GOT3 (cell line): ENCODE data around the gene SIRT2.
"Not testable (repeated sequence)": the region's sequence is repeated elsewhere in the genome, so short reads cannot be mapped to it uniquely, and the experiment has no call there.

ENCODE experiments used
- DNase-seq: peaks from one replicate; lab custom pipeline; 2025; ENCODE audit warnings: mixed read lengths; lab: John Stamatoyannopoulos, UW

SIRT2 gene

GRCh38 chr19:38869160-38869835 lies 30.1 kb downstream of the SIRT2 start:
- no peak for DNase-seq

GRCh38 chr19:38868551-38868950 lies 30.9 kb downstream of the SIRT2 start:
- DNase-seq = no peak

GRCh38 chr19:38867171-38867780 lies 32.1 kb downstream of the SIRT2 start:
- no peak for DNase-seq

GRCh38 chr19:38862321-38863059 lies 36.9 kb downstream of the SIRT2 start:
- DNase-seq = no peak

DNA sequence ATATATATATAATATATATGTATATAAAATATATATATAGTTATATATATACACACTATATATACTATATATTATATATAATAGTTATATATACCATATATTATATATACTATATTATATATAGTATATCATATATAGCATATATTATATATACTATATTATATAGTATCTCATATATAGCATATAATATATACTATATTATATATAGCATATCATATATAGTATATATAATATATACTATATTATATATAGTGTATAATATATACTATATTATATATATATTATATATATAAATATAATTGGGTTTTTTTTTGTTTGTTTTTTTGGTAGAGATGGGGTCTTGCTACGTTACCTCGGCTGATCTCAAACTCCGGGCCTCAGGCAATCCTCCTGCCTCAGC lies 38.0 kb downstream of the SIRT2 start:
- DNase-seq = no peak

GRCh38 chr19:38859631-38860204 lies 39.7 kb downstream of the SIRT2 start:
- DNase-seq = not testable (repeated sequence)

DNA sequence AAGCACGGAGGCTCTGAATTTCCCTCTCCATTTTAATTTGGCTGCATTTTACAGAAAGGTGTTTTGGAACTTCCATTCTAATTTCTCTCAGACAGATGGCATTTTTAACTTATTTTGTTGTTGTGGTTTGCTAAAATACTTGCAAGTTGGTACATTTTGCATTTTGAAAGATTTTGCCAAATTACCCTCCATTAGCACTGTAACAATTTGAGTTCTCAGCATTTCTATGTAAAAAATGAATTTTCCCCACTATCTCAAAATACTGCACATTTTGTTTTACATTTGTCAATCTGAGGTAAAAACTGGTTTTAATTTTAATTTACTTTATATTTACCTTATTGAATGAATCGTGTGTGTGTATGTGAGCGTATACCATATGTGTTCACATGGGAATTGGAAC lies 42.6 kb downstream of the SIRT2 start:
- DNase-seq = no peak

GRCh38 chr19:38855751-38856150 lies 43.7 kb downstream of the SIRT2 start:
- DNase-seq = not testable (repeated sequence)

- DNase-seq = not testable (repeated sequence)
These were observed 44.5 kb downstream of the SIRT2 start for GRCh38 chr19:38854961-38855360.

GRCh38 chr19:38853214-38853613 lies 46.2 kb downstream of the SIRT2 start:
- no peak for DNase-seq

- peak; percentile 36 for DNase-seq
These were observed 47.0 kb downstream of the SIRT2 start for GRCh38 chr19:38852231-38853044.

DNA sequence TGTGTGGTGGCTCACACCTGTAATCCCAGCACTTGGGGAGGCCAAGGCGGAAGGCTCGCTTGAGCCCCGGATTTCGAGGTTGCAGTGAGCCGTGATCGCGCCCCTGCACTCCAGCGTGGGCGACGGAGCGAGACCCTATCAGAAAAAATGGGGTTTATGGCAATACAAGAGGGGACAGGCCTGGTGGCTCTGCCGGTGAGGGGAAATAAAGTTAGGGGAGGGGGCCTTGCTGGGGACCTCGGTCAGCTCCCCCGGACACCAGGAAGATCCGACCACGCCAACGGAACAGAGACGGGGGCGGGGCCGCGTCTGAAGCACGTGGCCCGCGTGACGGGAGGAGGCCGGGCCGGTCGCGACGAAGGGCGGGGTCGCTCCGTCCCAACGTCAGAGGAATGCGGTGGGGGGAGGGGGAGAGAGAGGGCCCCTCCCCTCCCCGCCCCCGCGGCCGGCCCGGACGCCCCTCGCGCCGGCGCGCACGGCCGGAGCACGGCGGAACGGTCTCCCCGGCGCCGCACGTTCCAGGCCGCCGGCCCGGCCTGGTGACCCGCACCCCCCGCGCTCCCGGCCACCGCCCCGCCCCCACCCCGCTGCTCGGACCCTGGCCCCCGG lies 47.7 kb downstream of the SIRT2 start:
- peak; percentile 63 for DNase-seq

DNA sequence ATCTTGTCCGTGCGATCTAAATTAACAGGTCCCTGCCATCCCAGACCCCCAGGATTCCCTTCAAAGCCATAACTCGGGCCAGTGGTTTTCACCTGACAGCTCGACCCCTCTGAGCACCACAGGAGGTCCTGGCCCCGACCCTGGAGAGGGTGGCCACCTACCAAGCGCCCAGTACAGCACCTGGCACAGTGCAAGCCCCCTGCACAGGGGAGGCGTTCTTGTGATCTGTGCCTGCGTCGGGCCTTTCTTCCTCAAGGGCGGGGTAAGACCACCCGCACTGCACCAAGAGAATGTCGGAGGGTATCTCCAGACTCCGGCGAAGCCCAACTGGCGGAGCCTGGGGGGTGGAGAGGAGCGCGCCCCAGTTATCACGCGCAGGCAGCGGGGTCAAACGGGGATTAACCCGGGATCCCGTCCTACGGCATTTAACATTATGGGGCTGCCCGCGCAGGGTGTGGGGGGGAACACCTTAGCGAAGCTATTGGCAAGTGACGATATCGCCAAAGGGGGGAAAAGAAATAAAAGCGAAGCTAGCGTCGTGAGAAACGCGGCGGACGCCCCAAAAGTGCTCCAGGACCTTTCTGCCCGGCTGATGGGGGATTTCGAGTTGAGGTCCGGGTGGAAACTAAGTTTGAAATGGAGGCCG lies 48.3 kb downstream of the SIRT2 start:
- DNase-seq = no peak

GRCh38 chr19:38850436-38850975 lies 48.9 kb downstream of the SIRT2 start:
- DNase-seq = no peak

- DNase-seq = peak; percentile 100
These were observed 49.5 kb downstream of the SIRT2 start, which contains the start of gene HNRNPL for GRCh38 chr19:38849860-38850435. HNRNPL (minus strand) TSS chr19:38849986; CDS start chr19:38849966, 20 bp downstream.

DNA sequence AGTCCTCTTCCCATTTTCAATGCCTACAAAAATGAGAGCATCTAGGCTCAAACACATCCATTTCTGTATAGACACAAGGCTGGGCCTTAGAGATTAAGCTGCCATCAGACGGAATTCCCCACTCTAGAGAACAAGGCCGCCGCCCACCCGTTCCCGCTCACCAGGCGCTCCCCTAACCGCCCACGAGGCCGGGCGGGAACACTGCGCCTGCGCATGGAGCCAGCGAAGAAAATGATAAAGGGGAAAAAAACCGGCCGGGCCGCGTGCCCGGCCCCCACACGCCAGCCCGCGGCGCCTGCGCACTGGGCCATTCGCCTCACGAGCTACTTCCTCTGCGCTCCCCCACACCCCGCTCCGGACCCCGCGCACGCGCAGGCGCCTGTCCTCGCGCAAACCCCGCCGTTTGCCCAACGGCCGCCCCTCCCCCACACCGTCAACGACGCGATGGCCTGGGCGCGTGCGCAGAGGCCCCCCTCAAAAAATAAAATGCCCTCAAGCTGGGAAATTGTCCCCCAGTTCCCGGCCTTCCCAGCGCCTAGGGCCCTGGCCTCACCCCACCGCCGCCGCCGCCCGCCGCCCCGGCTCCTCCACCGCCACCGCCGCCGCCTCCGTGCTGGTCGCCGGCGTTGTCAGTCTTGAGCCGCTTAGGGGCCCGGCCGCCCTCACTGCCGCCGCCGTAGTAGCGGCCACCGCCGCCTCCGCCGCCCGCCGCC lies 50.1 kb downstream of the SIRT2 start:
- DNase-seq = peak; percentile 77

DNA sequence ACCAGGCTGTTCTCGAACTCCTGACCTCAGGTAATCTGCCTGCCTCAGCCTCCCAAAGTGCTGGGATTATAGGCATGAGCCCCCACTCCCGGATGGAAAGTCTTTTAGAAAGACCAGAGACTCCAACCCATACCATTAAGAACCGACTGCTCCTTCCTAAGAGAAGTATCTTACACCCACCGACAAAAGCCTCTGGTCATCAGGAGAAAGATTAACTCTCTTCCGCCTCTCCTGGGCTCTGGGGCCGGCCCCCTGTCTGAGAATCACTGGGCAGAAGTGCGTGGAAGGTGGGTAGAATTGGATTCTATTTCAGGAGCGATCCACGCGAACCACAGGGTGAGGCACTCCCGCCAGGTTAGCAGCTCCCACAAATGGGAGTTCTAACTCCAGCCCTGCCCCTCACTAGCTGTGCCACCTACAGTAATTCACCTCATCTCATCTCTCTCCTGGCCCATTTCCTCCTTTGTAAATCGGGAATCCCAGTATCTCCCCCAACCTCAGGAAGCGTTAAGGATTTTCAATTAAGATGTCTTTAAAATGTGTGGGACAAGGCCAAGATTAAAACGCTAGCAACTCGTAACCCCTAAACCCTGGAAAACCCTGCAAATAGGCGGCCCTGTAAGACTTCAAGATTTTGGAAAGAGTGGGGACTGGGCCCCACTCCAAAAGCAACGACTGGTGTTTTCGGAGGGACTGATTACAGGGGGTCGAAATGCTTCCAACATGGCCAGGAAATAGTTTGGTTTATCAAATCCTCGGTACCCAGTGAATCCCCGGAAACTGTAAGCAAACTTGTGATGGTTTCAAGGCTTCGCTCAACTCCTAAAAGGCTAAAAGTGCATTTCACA lies 50.9 kb downstream of the SIRT2 start:
- DNase-seq = no peak

DNA sequence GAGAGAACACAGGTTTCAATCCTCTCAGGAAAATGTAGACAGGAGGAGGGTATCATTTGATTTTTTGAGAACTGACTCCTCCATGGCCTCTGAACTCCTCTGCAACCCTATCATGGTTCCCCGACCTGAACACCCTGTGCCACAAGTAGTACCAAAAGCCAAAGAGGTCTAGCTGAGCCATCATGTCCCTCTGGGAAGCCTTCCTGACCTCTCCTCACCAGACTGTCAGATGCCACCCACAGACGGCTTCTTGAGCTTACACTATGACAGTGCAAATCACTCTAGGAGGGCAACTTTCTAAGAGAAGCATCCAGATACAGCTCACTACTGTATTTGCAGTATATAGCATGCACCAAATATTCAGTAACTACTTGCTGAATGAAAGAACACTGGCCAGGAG lies 53.3 kb downstream of the SIRT2 start:
- no peak for DNase-seq
